ENCODE measurements around the gene ZDHHC22. TPM values are rescaled to one million over a fixed set of nuclear protein-coding genes. Genes with fewer than 3 reads are reported as not detected.

The ZDHHC22 gene
- polyA plus RNA-seq, 1 donor from 2014 or later: 4.3 TPM

DNA sequence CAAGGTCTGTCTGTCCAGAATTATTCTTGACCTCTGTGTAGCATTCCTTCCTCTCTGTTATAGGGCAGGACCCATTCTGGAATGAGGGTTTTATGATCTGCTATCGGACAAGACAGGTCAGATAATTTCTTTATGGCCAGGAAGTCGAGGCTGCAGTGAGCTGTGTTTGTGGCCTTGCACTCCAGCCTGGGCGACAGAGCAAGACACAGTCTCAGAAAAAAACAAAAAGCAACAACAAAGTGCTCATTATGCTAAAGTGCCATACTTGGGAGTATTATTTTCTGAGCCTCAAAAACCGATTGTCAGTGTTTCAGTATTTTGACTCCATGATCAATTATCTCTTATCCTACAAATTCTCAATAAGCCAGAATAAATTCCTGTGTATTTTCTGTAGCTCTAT is 39.4 kb downstream of the ZDHHC22 start:
- H3K36me3 ChIP-seq (ENCODE audit: insufficient read depth, low read length): no peaks in the 10 kb centered on the region
- H3F3A ChIP-seq (ENCODE audit: insufficient read depth, low read length, poor library complexity, severe bottlenecking): no peaks in the 10 kb centered on the region
- no peaks in the 10 kb centered on the region for H3K27me3 ChIP-seq (ENCODE audit: insufficient read depth, low read depth, low read length)
- H3K4me3 ChIP-seq (ENCODE audit: low read length): no peak overlapping the region
- H3K79me2 ChIP-seq (replicated peaks; ENCODE audit: insufficient read depth, low read length): peaks cover 32% of the 10 kb centered on the region
- H2AFZ ChIP-seq (ENCODE audit: low read depth, low read length): no peak overlapping the region
- H3K9me2 ChIP-seq (ENCODE audit: insufficient read depth, low read length): no peaks in the 10 kb centered on the region
- H3K4me2 ChIP-seq (ENCODE audit: low read length): no peak overlapping the region
- no peak overlapping the region for H3K9ac ChIP-seq (ENCODE audit: low read length)
- TF ChIP-seq MXI1 (conservative IDR thresholded peaks at IDR 0.05; ENCODE audit: poor library complexity, severe bottlenecking): no peak
- TF ChIP-seq, protein P1, sequence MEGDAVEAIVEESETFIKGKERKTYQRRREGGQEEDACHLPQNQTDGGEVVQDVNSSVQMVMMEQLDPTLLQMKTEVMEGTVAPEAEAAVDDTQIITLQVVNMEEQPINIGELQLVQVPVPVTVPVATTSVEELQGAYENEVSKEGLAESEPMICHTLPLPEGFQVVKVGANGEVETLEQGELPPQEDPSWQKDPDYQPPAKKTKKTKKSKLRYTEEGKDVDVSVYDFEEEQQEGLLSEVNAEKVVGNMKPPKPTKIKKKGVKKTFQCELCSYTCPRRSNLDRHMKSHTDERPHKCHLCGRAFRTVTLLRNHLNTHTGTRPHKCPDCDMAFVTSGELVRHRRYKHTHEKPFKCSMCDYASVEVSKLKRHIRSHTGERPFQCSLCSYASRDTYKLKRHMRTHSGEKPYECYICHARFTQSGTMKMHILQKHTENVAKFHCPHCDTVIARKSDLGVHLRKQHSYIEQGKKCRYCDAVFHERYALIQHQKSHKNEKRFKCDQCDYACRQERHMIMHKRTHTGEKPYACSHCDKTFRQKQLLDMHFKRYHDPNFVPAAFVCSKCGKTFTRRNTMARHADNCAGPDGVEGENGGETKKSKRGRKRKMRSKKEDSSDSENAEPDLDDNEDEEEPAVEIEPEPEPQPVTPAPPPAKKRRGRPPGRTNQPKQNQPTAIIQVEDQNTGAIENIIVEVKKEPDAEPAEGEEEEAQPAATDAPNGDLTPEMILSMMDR (IDR thresholded peaks at IDR 0.05; ENCODE audit: poor library complexity, severe bottlenecking): no peak
- TF ChIP-seq EP300 (conservative IDR thresholded peaks at IDR 0.05; ENCODE audit: poor library complexity, severe bottlenecking): no peak
- TF ChIP-seq SMC3 (conservative IDR thresholded peaks at IDR 0.05; ENCODE audit: poor library complexity): no peak
- TF ChIP-seq POLR2AphosphoS5 (IDR thresholded peaks at IDR 0.05): no peak
- no peak for TF ChIP-seq TAF1 (IDR thresholded peaks at IDR 0.05; ENCODE audit: low read depth)
- no peak for TF ChIP-seq RAD21 (conservative IDR thresholded peaks at IDR 0.05)
- no peak for TF ChIP-seq EZH2 (IDR thresholded peaks at IDR 0.05; ENCODE audit: borderline replicate concordance, insufficient read depth, low read length, poor library complexity, severe bottlenecking)
- no peak for TF ChIP-seq REST (IDR thresholded peaks at IDR 0.05; ENCODE audit: borderline replicate concordance)
- no peak overlapping the region for H3K27ac ChIP-seq (ENCODE audit: low read length)
- H3K9me3 ChIP-seq (ENCODE audit: low read length): no peaks in the 10 kb centered on the region
- H4K20me1 ChIP-seq (ENCODE audit: insufficient read depth): no peaks in the 10 kb centered on the region

DNA sequence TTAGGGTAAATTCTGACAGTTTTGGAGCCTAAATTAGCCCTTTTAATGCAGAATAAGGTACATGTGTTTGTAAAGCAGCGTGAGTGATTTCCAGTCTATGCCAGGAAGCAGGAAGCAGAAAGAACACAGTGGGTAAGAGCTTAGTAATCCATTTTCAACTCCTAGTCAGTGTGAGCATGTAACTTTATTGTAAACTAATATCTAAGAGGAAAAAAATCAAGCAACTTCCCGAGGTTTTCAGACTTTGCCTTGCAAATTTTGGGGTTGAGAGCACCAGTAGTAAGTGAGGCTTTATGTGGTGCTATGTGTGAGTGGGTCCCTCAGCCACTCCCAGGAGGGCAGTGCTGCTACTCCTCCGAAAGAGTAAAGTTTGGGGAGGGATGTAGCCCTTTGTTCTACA is 40.6 kb downstream of the ZDHHC22 start:
- no peaks in the 10 kb centered on the region for H4K20me1 ChIP-seq (ENCODE audit: insufficient read depth)
- no peak overlapping the region for H2AFZ ChIP-seq (ENCODE audit: low read depth, low read length)
- no peaks in the 10 kb centered on the region for H3K36me3 ChIP-seq (ENCODE audit: insufficient read depth, low read length)
- no peak overlapping the region for H3K9ac ChIP-seq (ENCODE audit: low read length)
- no peaks in the 10 kb centered on the region for H3K9me3 ChIP-seq (ENCODE audit: low read length)
- no peak overlapping the region for H3K4me2 ChIP-seq (ENCODE audit: low read length)
- H3K27me3 ChIP-seq (ENCODE audit: insufficient read depth, low read depth, low read length): no peaks in the 10 kb centered on the region
- H3F3A ChIP-seq (ENCODE audit: insufficient read depth, low read length, poor library complexity, severe bottlenecking): no peaks in the 10 kb centered on the region
- H3K4me3 ChIP-seq (ENCODE audit: low read length): no peak overlapping the region
- no peaks in the 10 kb centered on the region for H3K9me2 ChIP-seq (ENCODE audit: insufficient read depth, low read length)
- peaks cover 32% of the 10 kb centered on the region for H3K79me2 ChIP-seq (replicated peaks; ENCODE audit: insufficient read depth, low read length)
- no peak overlapping the region for H3K27ac ChIP-seq (ENCODE audit: low read length)
- TF ChIP-seq EP300 (conservative IDR thresholded peaks at IDR 0.05; ENCODE audit: poor library complexity, severe bottlenecking) (no peak), SMC3 (conservative IDR thresholded peaks at IDR 0.05; ENCODE audit: poor library complexity) (no peak), EZH2 (IDR thresholded peaks at IDR 0.05; ENCODE audit: borderline replicate concordance, insufficient read depth, low read length, poor library complexity, severe bottlenecking) (no peak), MXI1 (conservative IDR thresholded peaks at IDR 0.05; ENCODE audit: poor library complexity, severe bottlenecking) (no peak), TAF1 (IDR thresholded peaks at IDR 0.05; ENCODE audit: low read depth) (no peak), RAD21 (conservative IDR thresholded peaks at IDR 0.05) (no peak), POLR2AphosphoS5 (IDR thresholded peaks at IDR 0.05) (no peak), REST (IDR thresholded peaks at IDR 0.05; ENCODE audit: borderline replicate concordance) (no peak)
- TF ChIP-seq, protein P1 (IDR thresholded peaks at IDR 0.05; ENCODE audit: poor library complexity, severe bottlenecking): no peak

Data from neural cell (in vitro differentiated cells).